Measurements from ENCODE around the gene MALT1.

- TF ChIP-seq POLR2A (IDR thresholded peaks at IDR 0.05) (no peak), CTCF (IDR thresholded peaks at IDR 0.05 in 4 of 5, conservative IDR thresholded peaks at IDR 0.05 in 1 of 5) (no peak)
These were observed 67.1 kb downstream of the MALT1 start for GRCh38 chr18:58738322-58738721.
